Spleen (tissue), 7 donors: Measurements from ENCODE around the gene PHAX.

Experiments
- POLR2A ChIP-seq, 3 donors: fragments of 450-650 bp; IDR thresholded peaks; one replicate each; pipeline ENCODE4 v1.5.1; 2017; ENCODE audit warnings: antibody characterized with exemption in 3 of 3, mild to moderate bottlenecking in 1 of 3
- TF ChIP-seq, protein P1 (sequence below), 11 experiments: fragments of 200-600 bp in 7 of 11; fragments of 450-650 bp in 4 of 11; sonication (generic) in 4 of 11; IDR thresholded peaks in 8 of 11; conservative IDR thresholded peaks in 3 of 11; 1 replicate in 7 of 11; 2 replicates in 4 of 11; pipeline versions ENCODE4 v1.4.0 to v1.8.0; 2016 to 2021; ENCODE audit warnings: antibody characterized with exemption in 11 of 11, inconsistent platforms in 4 of 11, mild to moderate bottlenecking in 1 of 11
- donor health status: DM: no; HTN: no; CAD: no; lungs with moderate emphysema.
- donor health status: DM: no; HTN: no; CAD: no.
- donor health status: DM: no; HTN: no; CAD: no.

DNA sequence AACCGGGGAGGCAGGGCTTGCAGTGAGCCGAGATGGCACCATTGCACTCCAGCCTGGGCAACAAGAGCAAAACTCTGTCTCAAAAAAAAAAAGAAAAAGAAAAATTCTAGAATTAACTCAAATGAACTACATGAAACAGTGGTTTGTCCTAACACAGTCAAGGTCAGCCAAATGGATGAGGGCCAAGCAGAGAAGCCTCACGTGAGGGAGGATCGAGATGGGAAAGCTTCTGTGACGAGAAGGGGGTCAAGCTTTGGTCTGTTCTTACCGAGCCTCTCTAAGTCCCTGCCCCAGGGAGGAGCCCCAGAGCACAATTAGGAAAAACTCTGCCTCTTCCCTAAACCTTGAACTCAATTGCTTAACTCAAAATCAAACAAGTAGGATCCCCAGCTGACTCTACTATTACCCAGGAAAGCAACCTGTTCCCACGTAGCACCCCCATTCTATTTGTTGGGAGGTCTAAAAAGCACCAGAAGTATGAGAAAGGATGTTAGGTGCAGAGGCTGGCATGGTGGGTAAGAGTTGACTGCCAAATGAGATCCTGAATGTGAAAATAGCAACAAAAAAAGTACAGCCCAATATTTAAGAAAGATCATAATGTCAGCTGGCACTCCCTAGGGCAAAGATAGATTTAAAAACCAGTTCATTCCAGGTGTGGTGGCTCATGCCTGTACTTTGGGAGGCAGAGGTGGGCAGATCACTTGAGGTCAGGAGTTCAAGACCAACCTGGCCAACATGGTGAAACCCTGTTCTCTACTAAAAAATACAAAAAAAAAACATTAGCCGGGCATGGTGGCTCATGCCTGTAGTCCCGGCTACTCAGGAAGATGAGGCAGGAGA lies 13.0 kb upstream of the PHAX start:
- TF ChIP-seq, protein P1, sequence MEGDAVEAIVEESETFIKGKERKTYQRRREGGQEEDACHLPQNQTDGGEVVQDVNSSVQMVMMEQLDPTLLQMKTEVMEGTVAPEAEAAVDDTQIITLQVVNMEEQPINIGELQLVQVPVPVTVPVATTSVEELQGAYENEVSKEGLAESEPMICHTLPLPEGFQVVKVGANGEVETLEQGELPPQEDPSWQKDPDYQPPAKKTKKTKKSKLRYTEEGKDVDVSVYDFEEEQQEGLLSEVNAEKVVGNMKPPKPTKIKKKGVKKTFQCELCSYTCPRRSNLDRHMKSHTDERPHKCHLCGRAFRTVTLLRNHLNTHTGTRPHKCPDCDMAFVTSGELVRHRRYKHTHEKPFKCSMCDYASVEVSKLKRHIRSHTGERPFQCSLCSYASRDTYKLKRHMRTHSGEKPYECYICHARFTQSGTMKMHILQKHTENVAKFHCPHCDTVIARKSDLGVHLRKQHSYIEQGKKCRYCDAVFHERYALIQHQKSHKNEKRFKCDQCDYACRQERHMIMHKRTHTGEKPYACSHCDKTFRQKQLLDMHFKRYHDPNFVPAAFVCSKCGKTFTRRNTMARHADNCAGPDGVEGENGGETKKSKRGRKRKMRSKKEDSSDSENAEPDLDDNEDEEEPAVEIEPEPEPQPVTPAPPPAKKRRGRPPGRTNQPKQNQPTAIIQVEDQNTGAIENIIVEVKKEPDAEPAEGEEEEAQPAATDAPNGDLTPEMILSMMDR (IDR thresholded peaks at IDR 0.05 in 8 of 11, conservative IDR thresholded peaks at IDR 0.05 in 3 of 11): no peak
- TF ChIP-seq POLR2A (IDR thresholded peaks at IDR 0.05): no peak
